HepG2 (cell line): ENCODE measurements around the gene RNF168. TPM values are rescaled to one million over a fixed set of nuclear protein-coding genes. Genes with fewer than 3 reads are reported as not detected.
A peak's percentile ranks its signal among the peaks of the same experiment; 100 is the strongest.

Experiments
- ATF7 ChIP-seq, 2 experiments: fragments of 450-650 bp in 1 of 2; sonication (generic) in 1 of 2; formaldehyde crosslinking in 1 of 2; IDR thresholded peaks; 2 replicates each; pipeline versions ENCODE4 v1.4.0 to v1.6.1; 2016 to 2020; ENCODE audit warnings: antibody characterized with exemption in 1 of 2, mild to moderate bottlenecking in 1 of 2, missing genetic modification reagents in 1 of 2
- CEBPB ChIP-seq: IDR thresholded peaks from 2 replicates; pipeline ENCODE4 v1.6.1; 2011; ENCODE audit warnings: low read depth, low read length, improper control_type of control experiment, borderline replicate concordance
- CREB1 ChIP-seq, 2 experiments: fragments of 450-650 bp in 1 of 2; IDR thresholded peaks; 2 replicates each; pipeline ENCODE4 v1.6.1; 2016 to 2017; ENCODE audit warnings: control low read depth in 1 of 2, mild to moderate bottlenecking in 1 of 2, missing compliant biosample characterization in 1 of 2, missing genetic modification characterization in 1 of 2
- HDAC6 ChIP-seq: fragments of 200-600 bp; sonication (generic); IDR thresholded peaks from 2 replicates; pipeline ENCODE4 v1.7.0; 2017; ENCODE audit warnings: mild to moderate bottlenecking, antibody characterized with exemption, low read length, low read depth
- HIVEP1 ChIP-seq: sonication (generic); formaldehyde crosslinking; IDR thresholded peaks from 2 replicates; pipeline ENCODE4 v1.4.0; 2020; ENCODE audit warnings: mild to moderate bottlenecking, missing genetic modification reagents
- HNF4A ChIP-seq: sonication (generic); formaldehyde crosslinking; IDR thresholded peaks from 2 replicates; pipeline ENCODE4 v1.4.0; 2020; ENCODE audit warnings: missing genetic modification reagents
- MATR3 ChIP-seq: sonication (generic); formaldehyde crosslinking; IDR thresholded peaks from 2 replicates; pipeline ENCODE4 v1.4.0; 2020; ENCODE audit warnings: missing genetic modification reagents
- SALL2 ChIP-seq: sonication (generic); formaldehyde crosslinking; IDR thresholded peaks from 2 replicates; pipeline ENCODE4 v1.8.1; 2023; ENCODE audit warnings: mild to moderate bottlenecking, missing genetic modification reagents, inconsistent platforms
- polyA plus RNA-seq, 8 experiments: library from polyadenylated mRNA; depleted of rRNA in 3 of 8; stranded (reverse) in 7 of 8; unstranded in 1 of 8; fragments of >200 nt; fragmentation: Illumina TruSeq in 4 of 8; extraction: Trizol in 4 of 8; gene quantifications; 2 replicates each; pipeline versions ENCODE4 v1.2.1 to v1.2.3, GENCODE V29; 2011 to 2016; ENCODE audit warnings: low read depth in 4 of 8, missing spikeins in 1 of 8, mixed read lengths in 1 of 8; ENCODE audit not compliant: insufficient read depth in 1 of 8
- total RNA-seq, 5 experiments: library from RNA; depleted of rRNA; stranded (reverse); fragments of >200 nt; fragmentation: Illumina TruSeq; extraction: Trizol; gene quantifications; 2 replicates each; pipeline ENCODE4 v1.2.3, GENCODE V29; 2016; ENCODE audit warnings: low read depth in 1 of 5
- TF ChIP-seq, protein P1 (sequence below): sonication (generic); formaldehyde crosslinking; IDR thresholded peaks from 2 replicates; pipeline ENCODE4 v1.5.0; 2020; ENCODE audit warnings: mild to moderate bottlenecking, missing genetic modification reagents, borderline replicate concordance
- TF ChIP-seq, protein P2 (sequence below): sonication (generic); formaldehyde crosslinking; IDR thresholded peaks from 2 replicates; pipeline ENCODE4 v1.4.0; 2020; ENCODE audit warnings: missing genetic modification reagents, borderline replicate concordance
- TF ChIP-seq, protein P3 (sequence below), 2 experiments: sonication (generic) in 1 of 2; formaldehyde crosslinking in 1 of 2; IDR thresholded peaks; 2 replicates each; pipeline versions ENCODE4 v1.5.1 to v1.6.1; 2011 to 2020; ENCODE audit warnings: borderline replicate concordance in 1 of 2, low read depth in 1 of 2, low read length in 1 of 2, mild to moderate bottlenecking in 1 of 2, missing genetic modification reagents in 1 of 2, moderate library complexity in 1 of 2

RNF168 gene
- total and polyA plus RNA-seq, 2 of the 13 experiments (the other 11 are each of a cell fraction or from before 2014, with no cell fraction given) = 3.7 to 22.9 TPM

DNA sequence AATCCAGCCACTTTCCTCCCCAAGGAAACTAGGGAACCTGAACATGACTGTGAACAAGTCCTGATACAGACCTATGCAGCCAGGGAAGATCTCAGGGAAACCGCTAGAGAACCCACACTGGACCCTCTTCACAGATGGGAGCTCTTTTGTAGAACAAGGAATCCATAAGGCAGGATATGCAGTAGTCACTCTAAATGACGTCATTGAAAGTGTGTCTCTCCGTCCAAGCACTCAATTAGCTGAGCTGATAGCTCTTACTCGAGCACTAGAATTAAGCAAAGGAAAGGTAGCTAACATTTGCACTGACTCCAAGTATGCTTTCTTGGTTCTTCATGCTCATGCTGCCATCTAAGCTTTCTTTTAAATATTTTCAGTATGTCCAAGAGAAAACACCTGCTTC, 21.6 kb upstream of the RNF168 start (continued):
- TF ChIP-seq, protein P1, sequence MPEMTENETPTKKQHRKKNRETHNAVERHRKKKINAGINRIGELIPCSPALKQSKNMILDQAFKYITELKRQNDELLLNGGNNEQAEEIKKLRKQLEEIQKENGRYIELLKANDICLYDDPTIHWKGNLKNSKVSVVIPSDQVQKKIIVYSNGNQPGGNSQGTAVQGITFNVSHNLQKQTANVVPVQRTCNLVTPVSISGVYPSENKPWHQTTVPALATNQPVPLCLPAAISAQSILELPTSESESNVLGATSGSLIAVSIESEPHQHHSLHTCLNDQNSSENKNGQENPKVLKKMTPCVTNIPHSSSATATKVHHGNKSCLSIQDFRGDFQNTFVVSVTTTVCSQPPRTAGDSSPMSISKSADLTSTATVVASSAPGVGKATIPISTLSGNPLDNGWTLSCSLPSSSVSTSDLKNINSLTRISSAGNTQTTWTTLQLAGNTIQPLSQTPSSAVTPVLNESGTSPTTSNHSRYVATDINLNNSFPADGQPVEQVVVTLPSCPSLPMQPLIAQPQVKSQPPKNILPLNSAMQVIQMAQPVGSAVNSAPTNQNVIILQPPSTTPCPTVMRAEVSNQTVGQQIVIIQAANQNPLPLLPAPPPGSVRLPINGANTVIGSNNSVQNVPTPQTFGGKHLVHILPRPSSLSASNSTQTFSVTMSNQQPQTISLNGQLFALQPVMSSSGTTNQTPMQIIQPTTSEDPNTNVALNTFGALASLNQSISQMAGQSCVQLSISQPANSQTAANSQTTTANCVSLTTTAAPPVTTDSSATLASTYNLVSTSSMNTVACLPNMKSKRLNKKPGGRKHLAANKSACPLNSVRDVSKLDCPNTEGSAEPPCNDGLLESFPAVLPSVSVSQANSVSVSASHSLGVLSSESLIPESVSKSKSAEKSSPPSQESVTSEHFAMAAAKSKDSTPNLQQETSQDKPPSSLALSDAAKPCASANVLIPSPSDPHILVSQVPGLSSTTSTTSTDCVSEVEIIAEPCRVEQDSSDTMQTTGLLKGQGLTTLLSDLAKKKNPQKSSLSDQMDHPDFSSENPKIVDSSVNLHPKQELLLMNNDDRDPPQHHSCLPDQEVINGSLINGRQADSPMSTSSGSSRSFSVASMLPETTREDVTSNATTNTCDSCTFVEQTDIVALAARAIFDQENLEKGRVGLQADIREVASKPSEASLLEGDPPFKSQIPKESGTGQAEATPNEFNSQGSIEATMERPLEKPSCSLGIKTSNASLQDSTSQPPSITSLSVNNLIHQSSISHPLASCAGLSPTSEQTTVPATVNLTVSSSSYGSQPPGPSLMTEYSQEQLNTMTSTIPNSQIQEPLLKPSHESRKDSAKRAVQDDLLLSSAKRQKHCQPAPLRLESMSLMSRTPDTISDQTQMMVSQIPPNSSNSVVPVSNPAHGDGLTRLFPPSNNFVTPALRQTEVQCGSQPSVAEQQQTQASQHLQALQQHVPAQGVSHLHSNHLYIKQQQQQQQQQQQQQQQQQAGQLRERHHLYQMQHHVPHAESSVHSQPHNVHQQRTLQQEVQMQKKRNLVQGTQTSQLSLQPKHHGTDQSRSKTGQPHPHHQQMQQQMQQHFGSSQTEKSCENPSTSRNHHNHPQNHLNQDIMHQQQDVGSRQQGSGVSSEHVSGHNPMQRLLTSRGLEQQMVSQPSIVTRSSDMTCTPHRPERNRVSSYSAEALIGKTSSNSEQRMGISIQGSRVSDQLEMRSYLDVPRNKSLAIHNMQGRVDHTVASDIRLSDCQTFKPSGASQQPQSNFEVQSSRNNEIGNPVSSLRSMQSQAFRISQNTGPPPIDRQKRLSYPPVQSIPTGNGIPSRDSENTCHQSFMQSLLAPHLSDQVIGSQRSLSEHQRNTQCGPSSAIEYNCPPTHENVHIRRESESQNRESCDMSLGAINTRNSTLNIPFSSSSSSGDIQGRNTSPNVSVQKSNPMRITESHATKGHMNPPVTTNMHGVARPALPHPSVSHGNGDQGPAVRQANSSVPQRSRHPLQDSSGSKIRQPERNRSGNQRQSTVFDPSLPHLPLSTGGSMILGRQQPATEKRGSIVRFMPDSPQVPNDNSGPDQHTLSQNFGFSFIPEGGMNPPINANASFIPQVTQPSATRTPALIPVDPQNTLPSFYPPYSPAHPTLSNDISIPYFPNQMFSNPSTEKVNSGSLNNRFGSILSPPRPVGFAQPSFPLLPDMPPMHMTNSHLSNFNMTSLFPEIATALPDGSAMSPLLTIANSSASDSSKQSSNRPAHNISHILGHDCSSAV = no peak
- no peak for TF ChIP-seq HIVEP1 (CRISPR knock-in tag)
- TF ChIP-seq ATF7 (IDR thresholded peaks at IDR 0.05) = peak; percentile 98
- TF ChIP-seq ATF7 (CRISPR knock-in tag; IDR thresholded peaks at IDR 0.05) = no peak
- TF ChIP-seq, protein P2, sequence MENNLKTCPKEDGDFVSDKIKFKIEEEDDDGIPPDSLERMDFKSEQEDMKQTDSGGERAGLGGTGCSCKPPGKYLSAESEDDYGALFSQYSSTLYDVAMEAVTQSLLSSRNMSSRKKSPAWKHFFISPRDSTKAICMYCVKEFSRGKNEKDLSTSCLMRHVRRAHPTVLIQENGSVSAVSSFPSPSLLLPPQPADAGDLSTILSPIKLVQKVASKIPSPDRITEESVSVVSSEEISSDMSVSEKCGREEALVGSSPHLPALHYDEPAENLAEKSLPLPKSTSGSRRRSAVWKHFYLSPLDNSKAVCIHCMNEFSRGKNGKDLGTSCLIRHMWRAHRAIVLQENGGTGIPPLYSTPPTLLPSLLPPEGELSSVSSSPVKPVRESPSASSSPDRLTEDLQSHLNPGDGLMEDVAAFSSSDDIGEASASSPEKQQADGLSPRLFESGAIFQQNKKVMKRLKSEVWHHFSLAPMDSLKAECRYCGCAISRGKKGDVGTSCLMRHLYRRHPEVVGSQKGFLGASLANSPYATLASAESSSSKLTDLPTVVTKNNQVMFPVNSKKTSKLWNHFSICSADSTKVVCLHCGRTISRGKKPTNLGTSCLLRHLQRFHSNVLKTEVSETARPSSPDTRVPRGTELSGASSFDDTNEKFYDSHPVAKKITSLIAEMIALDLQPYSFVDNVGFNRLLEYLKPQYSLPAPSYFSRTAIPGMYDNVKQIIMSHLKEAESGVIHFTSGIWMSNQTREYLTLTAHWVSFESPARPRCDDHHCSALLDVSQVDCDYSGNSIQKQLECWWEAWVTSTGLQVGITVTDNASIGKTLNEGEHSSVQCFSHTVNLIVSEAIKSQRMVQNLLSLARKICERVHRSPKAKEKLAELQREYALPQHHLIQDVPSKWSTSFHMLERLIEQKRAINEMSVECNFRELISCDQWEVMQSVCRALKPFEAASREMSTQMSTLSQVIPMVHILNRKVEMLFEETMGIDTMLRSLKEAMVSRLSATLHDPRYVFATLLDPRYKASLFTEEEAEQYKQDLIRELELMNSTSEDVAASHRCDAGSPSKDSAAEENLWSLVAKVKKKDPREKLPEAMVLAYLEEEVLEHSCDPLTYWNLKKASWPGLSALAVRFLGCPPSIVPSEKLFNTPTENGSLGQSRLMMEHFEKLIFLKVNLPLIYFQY = no peak
- peak; percentile 91 for TF ChIP-seq CREB1 (IDR thresholded peaks at IDR 0.05)
- no peak for TF ChIP-seq CREB1 (CRISPR knock-in tag; IDR thresholded peaks at IDR 0.05)
- TF ChIP-seq SALL2 (CRISPR knock-in tag) = no peak
- TF ChIP-seq CEBPB = no peak
- no peak for TF ChIP-seq MATR3 (CRISPR knock-in tag)
- no peak for TF ChIP-seq HNF4A (CRISPR knock-in tag)
- TF ChIP-seq, protein P3, sequence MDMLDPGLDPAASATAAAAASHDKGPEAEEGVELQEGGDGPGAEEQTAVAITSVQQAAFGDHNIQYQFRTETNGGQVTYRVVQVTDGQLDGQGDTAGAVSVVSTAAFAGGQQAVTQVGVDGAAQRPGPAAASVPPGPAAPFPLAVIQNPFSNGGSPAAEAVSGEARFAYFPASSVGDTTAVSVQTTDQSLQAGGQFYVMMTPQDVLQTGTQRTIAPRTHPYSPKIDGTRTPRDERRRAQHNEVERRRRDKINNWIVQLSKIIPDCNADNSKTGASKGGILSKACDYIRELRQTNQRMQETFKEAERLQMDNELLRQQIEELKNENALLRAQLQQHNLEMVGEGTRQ (IDR thresholded peaks at IDR 0.05; ENCODE audit: low read depth, low read length) = no peak
- TF ChIP-seq, protein P3 (CRISPR knock-in tag; IDR thresholded peaks at IDR 0.05; ENCODE audit: borderline replicate concordance) = no peak
- TF ChIP-seq HDAC6 = no peak
- TF ChIP-seq, all 625 proteins: peak for 2
